ENCODE data around the gene RPL37A.

The RPL37A gene

DNA sequence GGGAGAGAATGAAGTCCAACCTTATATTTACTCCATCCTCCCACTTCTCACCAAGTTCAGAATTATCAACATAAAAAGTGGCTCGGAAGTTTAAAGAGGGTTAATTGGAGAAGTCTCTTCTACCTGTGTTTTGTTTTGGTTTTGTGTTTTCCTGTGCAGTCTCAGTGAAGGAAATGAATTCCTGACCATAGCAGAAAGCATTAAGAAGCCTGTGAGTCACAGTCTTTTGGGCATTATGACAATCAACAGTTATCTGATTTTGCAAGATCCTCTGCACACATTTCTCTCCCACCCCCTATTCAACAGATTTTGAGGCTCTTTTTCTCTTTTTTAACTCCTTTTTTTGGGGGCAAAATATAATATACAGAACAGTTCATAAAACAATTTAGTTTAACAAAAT is 8.6 kb upstream of the RPL37A start:
- TF ChIP-seq, protein P1, sequence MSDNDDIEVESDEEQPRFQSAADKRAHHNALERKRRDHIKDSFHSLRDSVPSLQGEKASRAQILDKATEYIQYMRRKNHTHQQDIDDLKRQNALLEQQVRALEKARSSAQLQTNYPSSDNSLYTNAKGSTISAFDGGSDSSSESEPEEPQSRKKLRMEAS (IDR thresholded peaks at IDR 0.05), result no peak
- TF ChIP-seq FOXM1 (IDR thresholded peaks at IDR 0.05; ENCODE audit: borderline replicate concordance, low read depth), result no peak
- no peak for TF ChIP-seq TCF12 (IDR thresholded peaks at IDR 0.05; ENCODE audit: low read depth)
- TF ChIP-seq EGR1 (IDR thresholded peaks at IDR 0.05), result no peak
- TF ChIP-seq, protein P2, sequence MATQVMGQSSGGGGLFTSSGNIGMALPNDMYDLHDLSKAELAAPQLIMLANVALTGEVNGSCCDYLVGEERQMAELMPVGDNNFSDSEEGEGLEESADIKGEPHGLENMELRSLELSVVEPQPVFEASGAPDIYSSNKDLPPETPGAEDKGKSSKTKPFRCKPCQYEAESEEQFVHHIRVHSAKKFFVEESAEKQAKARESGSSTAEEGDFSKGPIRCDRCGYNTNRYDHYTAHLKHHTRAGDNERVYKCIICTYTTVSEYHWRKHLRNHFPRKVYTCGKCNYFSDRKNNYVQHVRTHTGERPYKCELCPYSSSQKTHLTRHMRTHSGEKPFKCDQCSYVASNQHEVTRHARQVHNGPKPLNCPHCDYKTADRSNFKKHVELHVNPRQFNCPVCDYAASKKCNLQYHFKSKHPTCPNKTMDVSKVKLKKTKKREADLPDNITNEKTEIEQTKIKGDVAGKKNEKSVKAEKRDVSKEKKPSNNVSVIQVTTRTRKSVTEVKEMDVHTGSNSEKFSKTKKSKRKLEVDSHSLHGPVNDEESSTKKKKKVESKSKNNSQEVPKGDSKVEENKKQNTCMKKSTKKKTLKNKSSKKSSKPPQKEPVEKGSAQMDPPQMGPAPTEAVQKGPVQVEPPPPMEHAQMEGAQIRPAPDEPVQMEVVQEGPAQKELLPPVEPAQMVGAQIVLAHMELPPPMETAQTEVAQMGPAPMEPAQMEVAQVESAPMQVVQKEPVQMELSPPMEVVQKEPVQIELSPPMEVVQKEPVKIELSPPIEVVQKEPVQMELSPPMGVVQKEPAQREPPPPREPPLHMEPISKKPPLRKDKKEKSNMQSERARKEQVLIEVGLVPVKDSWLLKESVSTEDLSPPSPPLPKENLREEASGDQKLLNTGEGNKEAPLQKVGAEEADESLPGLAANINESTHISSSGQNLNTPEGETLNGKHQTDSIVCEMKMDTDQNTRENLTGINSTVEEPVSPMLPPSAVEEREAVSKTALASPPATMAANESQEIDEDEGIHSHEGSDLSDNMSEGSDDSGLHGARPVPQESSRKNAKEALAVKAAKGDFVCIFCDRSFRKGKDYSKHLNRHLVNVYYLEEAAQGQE (IDR thresholded peaks at IDR 0.05; ENCODE audit: low read depth), result no peak
- TF ChIP-seq TAF1 (IDR thresholded peaks at IDR 0.05; ENCODE audit: low read depth), result no peak
- no peak for TF ChIP-seq RAD21 (IDR thresholded peaks at IDR 0.05; ENCODE audit: low read depth)
- TF ChIP-seq NFIC (IDR thresholded peaks at IDR 0.05), result no peak
- no peak for TF ChIP-seq TEAD4 (IDR thresholded peaks at IDR 0.05)
- TF ChIP-seq CREB1 (IDR thresholded peaks at IDR 0.05; ENCODE audit: low read depth), result no peak
- TF ChIP-seq YY1 (IDR thresholded peaks at IDR 0.05; ENCODE audit: low read depth), result no peak
- TF ChIP-seq, protein P3, sequence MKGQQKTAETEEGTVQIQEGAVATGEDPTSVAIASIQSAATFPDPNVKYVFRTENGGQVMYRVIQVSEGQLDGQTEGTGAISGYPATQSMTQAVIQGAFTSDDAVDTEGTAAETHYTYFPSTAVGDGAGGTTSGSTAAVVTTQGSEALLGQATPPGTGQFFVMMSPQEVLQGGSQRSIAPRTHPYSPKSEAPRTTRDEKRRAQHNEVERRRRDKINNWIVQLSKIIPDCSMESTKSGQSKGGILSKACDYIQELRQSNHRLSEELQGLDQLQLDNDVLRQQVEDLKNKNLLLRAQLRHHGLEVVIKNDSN (IDR thresholded peaks at IDR 0.05), result no peak
- no peak for TF ChIP-seq CEBPB (IDR thresholded peaks at IDR 0.05)

DNA sequence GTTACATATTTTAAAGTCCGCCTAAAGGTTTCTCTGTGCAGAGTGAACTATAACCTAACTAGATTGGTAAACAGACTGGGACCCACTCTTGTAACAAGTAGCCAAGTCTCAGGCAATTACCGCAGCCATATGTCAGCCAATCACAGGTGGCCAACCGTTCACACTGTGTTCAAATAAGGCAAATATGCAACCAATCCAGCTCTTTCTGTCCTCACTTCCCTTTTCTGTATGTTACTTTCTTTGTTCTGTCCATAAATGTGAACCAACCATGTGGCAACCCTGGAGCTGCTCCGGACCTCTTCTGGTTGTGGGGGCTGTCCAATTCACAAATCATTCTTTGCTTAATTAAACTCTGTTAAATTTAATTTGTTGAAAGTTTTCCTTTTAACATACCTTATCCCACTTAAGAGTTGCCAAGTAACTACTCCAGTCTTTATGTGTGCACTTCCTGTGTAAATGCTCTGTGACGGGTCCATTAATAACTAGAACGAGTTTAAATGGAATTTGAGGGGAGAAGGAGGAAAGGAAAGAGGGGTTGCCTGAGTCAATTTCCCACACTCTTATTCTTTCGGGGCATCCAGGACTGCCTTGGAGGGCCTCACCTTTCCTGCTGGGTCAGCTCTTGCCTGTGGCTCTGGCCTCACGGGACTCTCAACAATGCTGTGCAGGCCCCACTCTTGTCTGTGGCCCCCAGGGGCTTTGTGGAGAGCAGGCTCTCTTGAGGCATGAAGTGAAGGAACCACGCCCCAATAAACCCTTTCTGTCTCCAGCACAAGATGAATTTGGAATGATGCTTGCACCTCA is 6.6 kb upstream of the RPL37A start:
- TF ChIP-seq ZBTB7A (IDR thresholded peaks at IDR 0.05; ENCODE audit: low read depth) (no peak), CEBPB (IDR thresholded peaks at IDR 0.05) (no peak), TCF12 (IDR thresholded peaks at IDR 0.05; ENCODE audit: low read depth) (no peak), YY1 (IDR thresholded peaks at IDR 0.05; ENCODE audit: low read depth) (no peak), EGR1 (IDR thresholded peaks at IDR 0.05) (no peak)
- TF ChIP-seq, protein P3 (IDR thresholded peaks at IDR 0.05), result no peak
- TF ChIP-seq, protein P1 (IDR thresholded peaks at IDR 0.05), result no peak

DNA sequence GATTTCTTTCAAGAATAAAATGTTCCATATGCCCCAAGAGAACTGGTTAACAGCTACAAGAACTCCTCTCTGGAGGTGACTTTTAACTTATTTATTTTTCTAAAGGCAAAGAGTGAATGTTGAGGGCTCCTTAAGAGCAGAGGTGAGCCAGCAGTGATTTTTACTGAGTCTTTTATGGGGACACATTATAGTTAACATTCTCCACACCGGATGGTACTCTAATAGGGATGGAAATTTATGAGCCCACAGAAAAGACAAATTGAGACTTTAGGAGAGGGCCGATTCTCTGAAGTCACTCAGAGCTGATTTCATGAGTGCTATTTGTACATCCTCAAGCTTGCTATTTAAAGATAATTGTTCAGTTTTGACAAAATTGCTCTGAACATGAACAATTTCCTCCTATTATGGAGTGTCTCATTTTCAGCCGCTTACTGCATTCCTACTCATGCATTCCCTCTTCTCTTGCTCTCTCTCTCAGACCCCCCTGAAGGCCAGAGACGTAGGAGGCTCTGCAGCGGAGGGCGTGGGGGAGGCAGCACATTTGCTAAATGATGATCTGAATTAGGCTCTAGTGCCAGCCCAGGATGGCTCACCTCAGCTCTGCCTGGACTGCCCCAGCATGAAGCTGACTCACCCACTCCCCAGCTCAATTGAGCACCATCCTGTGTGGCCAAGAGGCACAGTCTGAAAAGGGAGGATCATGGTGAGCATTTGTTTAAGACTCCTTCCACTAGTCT is 5.9 kb upstream of the RPL37A start:
- TF ChIP-seq EP300 (IDR thresholded peaks at IDR 0.05; ENCODE audit: borderline replicate concordance) (no peak), NFIC (IDR thresholded peaks at IDR 0.05) (no peak), CREB1 (IDR thresholded peaks at IDR 0.05; ENCODE audit: low read depth) (no peak), RAD21 (IDR thresholded peaks at IDR 0.05; ENCODE audit: low read depth) (no peak), YY1 (IDR thresholded peaks at IDR 0.05; ENCODE audit: low read depth) (no peak), CEBPB (IDR thresholded peaks at IDR 0.05) (no peak), TAF1 (IDR thresholded peaks at IDR 0.05; ENCODE audit: low read depth) (no peak), TCF12 (IDR thresholded peaks at IDR 0.05; ENCODE audit: low read depth) (no peak), ZBTB7A (IDR thresholded peaks at IDR 0.05; ENCODE audit: low read depth) (no peak), EGR1 (IDR thresholded peaks at IDR 0.05) (no peak), FOXM1 (IDR thresholded peaks at IDR 0.05; ENCODE audit: borderline replicate concordance, low read depth) (no peak), TEAD4 (IDR thresholded peaks at IDR 0.05) (no peak)
- TF ChIP-seq, protein P1 (IDR thresholded peaks at IDR 0.05), result no peak
- TF ChIP-seq, protein P2 (IDR thresholded peaks at IDR 0.05; ENCODE audit: low read depth), result no peak
- TF ChIP-seq, protein P3 (IDR thresholded peaks at IDR 0.05), result no peak

DNA sequence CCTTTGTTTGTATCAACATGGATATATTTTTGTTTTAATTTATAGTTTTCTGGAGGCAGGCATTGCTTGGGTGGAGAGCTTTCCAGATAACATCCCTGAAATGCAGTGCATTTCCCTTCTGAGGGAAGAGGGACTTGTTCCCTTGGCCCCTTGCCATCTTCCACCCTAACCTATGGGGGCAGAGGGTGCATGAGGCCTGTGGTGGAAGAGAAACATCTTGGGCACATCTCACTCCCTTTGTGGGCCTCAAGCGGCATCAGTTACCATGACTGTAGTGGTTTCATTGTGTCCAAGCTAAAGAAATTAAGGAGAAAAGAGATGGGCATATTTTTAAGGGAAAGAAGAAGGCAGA is 5.3 kb upstream of the RPL37A start:
- TF ChIP-seq TCF12 (IDR thresholded peaks at IDR 0.05; ENCODE audit: low read depth), result no peak

DNA sequence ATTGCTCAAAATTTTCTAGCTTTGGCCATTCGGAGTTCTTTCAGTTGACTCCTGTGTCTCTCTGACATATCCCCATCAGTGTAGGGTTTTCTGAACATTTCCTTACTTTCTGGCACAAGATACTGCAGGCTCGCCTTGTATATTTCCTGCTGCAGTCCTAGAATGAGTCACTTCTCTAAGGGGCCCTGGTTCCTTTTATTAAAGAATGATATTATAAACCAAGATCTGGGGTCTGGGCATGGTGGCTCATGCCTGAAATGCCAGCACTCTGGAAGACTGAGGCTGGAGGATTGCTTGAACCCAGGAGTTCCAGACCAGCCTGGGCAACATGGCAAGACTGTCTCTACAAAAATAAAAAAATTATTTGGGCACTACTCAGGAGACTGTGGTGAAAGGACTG is 3.0 kb upstream of the RPL37A start:
- no peak for TF ChIP-seq RAD21 (IDR thresholded peaks at IDR 0.05; ENCODE audit: low read depth)
- TF ChIP-seq, protein P2 (IDR thresholded peaks at IDR 0.05; ENCODE audit: low read depth), result no peak

Data from Ishikawa (cell line).